SK-N-SH (cell line): Measurements from ENCODE around the gene MIER1. TPM values are rescaled to one million over a fixed set of nuclear protein-coding genes. Genes with fewer than 3 reads are reported as not detected.

ENCODE experiments used
- CTCF ChIA-PET: fragments of 300-600, 350-600 bp; formaldehyde crosslinking; extraction: SDS; loops from one replicate; lab custom pipeline; 2021; lab: Yijun Ruan, JAX
- POLR2A ChIA-PET: fragments of 350-600 bp; sonication (Branson Sonifier 250); formaldehyde crosslinking; extraction: SDS; loops from one replicate; lab custom pipeline; 2020; ENCODE audit warnings: antibody characterized with exemption, inconsistent platforms; lab: Yijun Ruan, JAX
- DNase-seq: peaks from one replicate; pipeline ENCODE4 v3.0.0; 2012
- H2AFZ ChIP-seq: fragments of 200-600 bp; sonication (generic); 2 replicates; pipeline ENCODE4 v1.8.1; 2016; ENCODE audit warnings: antibody characterized with exemption, mild to moderate bottlenecking, low read depth
- H3F3A ChIP-seq: fragments of 200-600 bp; sonication (generic); replicated peaks from 2 replicates; pipeline ENCODE3; 2016; ENCODE audit warnings: antibody characterized with exemption, mild to moderate bottlenecking; ENCODE audit not compliant: insufficient read depth
- H3K27ac ChIP-seq, 2 experiments: fragments of 200-500 bp in 1 of 2; fragments of 200-600 bp in 1 of 2; sonication (Bioruptor generic) in 1 of 2; sonication (generic), shearing (Covaris generic) in 1 of 2; 2 replicates each; pipeline versions ENCODE4 v1.5.1 to v1.6.1; 2014 to 2016; ENCODE audit warnings: low read depth in 2 of 2, inconsistent platforms in 1 of 2, low read length in 1 of 2, mild to moderate bottlenecking in 1 of 2, mixed read lengths in 1 of 2
- H3K27me3 ChIP-seq: fragments of 200-600 bp; sonication (generic), shearing (Covaris generic); 2 replicates; pipeline ENCODE4 v1.6.1; 2016; ENCODE audit warnings: mixed run types; ENCODE audit not compliant: insufficient read depth
- H3K36me3 ChIP-seq, 2 experiments: fragments of 200-500 bp in 1 of 2; fragments of 200-600 bp in 1 of 2; sonication (Bioruptor generic) in 1 of 2; sonication (generic) in 1 of 2; replicated peaks in 1 of 2; 2 replicates each; pipeline versions ENCODE3 to v1.5.1; 2014 to 2016; ENCODE audit warnings: low read length in 1 of 2, mild to moderate bottlenecking in 1 of 2; ENCODE audit not compliant: insufficient read depth in 2 of 2, control insufficient read depth in 1 of 2
- H3K4me1 ChIP-seq, 2 experiments: fragments of 200-500 bp in 1 of 2; fragments of 200-600 bp in 1 of 2; sonication (Bioruptor generic) in 1 of 2; sonication (generic), shearing (Covaris generic) in 1 of 2; 2 replicates each; pipeline versions ENCODE4 v1.5.1 to v1.6.1; 2014 to 2016; ENCODE audit warnings: low read depth in 1 of 2, low read length in 1 of 2, mixed run types in 1 of 2; ENCODE audit not compliant: insufficient read depth in 2 of 2, control insufficient read depth in 1 of 2
- H3K4me2 ChIP-seq: fragments of 200-600 bp; sonication (generic), shearing (Covaris generic); 2 replicates; pipeline ENCODE4 v1.6.1; 2017; ENCODE audit warnings: mixed run types
- H3K4me3 ChIP-seq, 2 experiments: fragments of 200-500 bp in 1 of 2; fragments of 200-600 bp in 1 of 2; sonication (Bioruptor generic) in 1 of 2; sonication (generic), shearing (Covaris generic) in 1 of 2; 2 replicates each; pipeline versions ENCODE4 v1.5.1 to v1.8.1; 2014 to 2016; ENCODE audit warnings: low read depth in 2 of 2, inconsistent platforms in 1 of 2, low read length in 1 of 2, mild to moderate bottlenecking in 1 of 2, mixed read lengths in 1 of 2, moderate library complexity in 1 of 2
- H3K79me2 ChIP-seq: fragments of 200-600 bp; sonication (generic); 2 replicates; pipeline ENCODE4 v1.8.1; 2017; ENCODE audit warnings: mild to moderate bottlenecking; ENCODE audit not compliant: insufficient read depth
- H3K9ac ChIP-seq: fragments of 200-600 bp; sonication (generic); 2 replicates; pipeline ENCODE4 v1.6.1; 2017; ENCODE audit warnings: mixed run types
- H3K9me2 ChIP-seq: fragments of 200-600 bp; sonication (generic); 2 replicates; pipeline ENCODE4 v1.6.1; 2017; ENCODE audit warnings: mixed run types
- H3K9me3 ChIP-seq: fragments of 200-600 bp; sonication (generic); 2 replicates; pipeline ENCODE4 v1.6.1; 2017; ENCODE audit warnings: mixed run types, mild to moderate bottlenecking, moderate library complexity
- H4K20me1 ChIP-seq: fragments of 200-600 bp; sonication (generic); 2 replicates; pipeline ENCODE4 v1.6.1; 2017; ENCODE audit warnings: mild to moderate bottlenecking, mixed run types; ENCODE audit not compliant: insufficient read depth
- CHD2 ChIP-seq: fragments of 150-350 bp; IDR thresholded peaks from 2 replicates; pipeline ENCODE4 v1.6.1; 2018; ENCODE audit warnings: low read length; ENCODE audit not compliant: partially characterized antibody
- ELF1 ChIP-seq: IDR thresholded peaks from 2 replicates; pipeline ENCODE4 v1.4.0; 2012
- EP300 ChIP-seq, 2 experiments: IDR thresholded peaks; 2 replicates each; pipeline versions ENCODE4 v1.4.0 to v1.6.1; 2012; ENCODE audit warnings: borderline replicate concordance in 1 of 2, low read depth in 1 of 2, low read length in 1 of 2
- FOSL2 ChIP-seq: IDR thresholded peaks from 2 replicates; pipeline ENCODE4 v1.4.0; 2012; ENCODE audit warnings: low read depth, mild to moderate bottlenecking, moderate library complexity, borderline replicate concordance
- GATA2 ChIP-seq: sonication (generic); formaldehyde crosslinking; IDR thresholded peaks from 2 replicates; pipeline ENCODE4 v1.5.0; 2020; ENCODE audit warnings: mild to moderate bottlenecking, missing genetic modification reagents
- IRF3 ChIP-seq: fragments of 150-350 bp; IDR thresholded peaks from 2 replicates; pipeline ENCODE4 v1.6.1; 2016; ENCODE audit warnings: mild to moderate bottlenecking, low read depth, low read length
- JUND ChIP-seq: IDR thresholded peaks from 2 replicates; pipeline ENCODE4 v1.4.0; 2012
- MAX ChIP-seq: IDR thresholded peaks from 2 replicates; pipeline ENCODE4 v1.4.0; 2012; ENCODE audit warnings: low read depth
- RAD21 ChIP-seq: IDR thresholded peaks from 2 replicates; pipeline ENCODE4 v1.6.1; 2012; ENCODE audit warnings: mild to moderate bottlenecking, low read length
- RCOR1 ChIP-seq: fragments of 150-350 bp; IDR thresholded peaks from 2 replicates; pipeline ENCODE4 v1.6.1; 2017; ENCODE audit warnings: antibody characterized with exemption, low read length
- REST ChIP-seq: IDR thresholded peaks from 2 replicates; pipeline ENCODE4 v1.6.1; 2012; ENCODE audit warnings: mild to moderate bottlenecking, low read depth, low read length, moderate library complexity
- SIN3A ChIP-seq: IDR thresholded peaks from 2 replicates; pipeline ENCODE4 v1.6.1; 2012; ENCODE audit warnings: low read depth, mild to moderate bottlenecking, low read length, moderate library complexity, borderline replicate concordance
- TAF1 ChIP-seq: IDR thresholded peaks from 2 replicates; pipeline ENCODE4 v1.6.1; 2012; ENCODE audit warnings: low read depth, mild to moderate bottlenecking, low read length, moderate library complexity, borderline replicate concordance
- TCF12 ChIP-seq: IDR thresholded peaks from 2 replicates; pipeline ENCODE4 v1.4.0; 2012
- YY1 ChIP-seq: IDR thresholded peaks from 2 replicates; pipeline ENCODE4 v1.4.0; 2012; ENCODE audit warnings: low read depth, mild to moderate bottlenecking
- ZBTB33 ChIP-seq: IDR thresholded peaks from 2 replicates; pipeline ENCODE4 v1.4.0; 2012; ENCODE audit warnings: low read depth, borderline replicate concordance
- WGBS: methylation state at CpG from one replicate; pipeline ENCODE4 v1.1.6; 2017; ENCODE audit warnings: low lambda C conversion rate; 5-methylcytosine and 5-hydroxymethylcytosine counted together
- polyA plus RNA-seq, 3 experiments: library from polyadenylated mRNA; depleted of rRNA; stranded (reverse); fragments of >200 nt; gene quantifications; 2 replicates each; pipeline ENCODE4 v1.2.3, GENCODE V29; 2012

The MIER1 gene
- polyA plus RNA-seq, 1 of the 3 experiments (the other 2 are of a cell fraction), result 4.4 TPM

GRCh38 chr1:66916320-66916719, 8.5 kb upstream of the MIER1 start:
- H2AFZ ChIP-seq, result no peak overlapping the region
- peak overlapping the region in 1 of 2 experiments; percentile 39; a peak in 1 of 4 replicates for H3K27ac ChIP-seq
- WGBS, result 43% methylated on average over 2 of the region's 2 CpGs
- ChIA-PET CTCF (no interaction called here), POLR2A (interaction anchor here (1.7 kb wide), 1 partner anchor 9 kb away, joined by 4 read pairs; the partner anchor contains the start of genes DNAI4 and MIER1)
- peaks cover 4 to 14% of the 10 kb centered on the region in 2 experiments for H3K36me3 ChIP-seq
- H3K9me3 ChIP-seq, result no peaks in the 10 kb centered on the region
- H3K4me2 ChIP-seq, result no peak overlapping the region
- H4K20me1 ChIP-seq, result no peaks in the 10 kb centered on the region
- no peak for TF ChIP-seq SIN3A
- TF ChIP-seq EP300 (IDR thresholded peaks at IDR 0.05; ENCODE audit: borderline replicate concordance in 1 of 2, low read depth in 1 of 2, low read length in 1 of 2), result peak in 1 of 2 experiments; percentile 81; a peak in 2 of 4 replicates
- no peak for TF ChIP-seq MAX
- peak; percentile 63; the same call in 1 of the 2 replicates for TF ChIP-seq RCOR1
- TF ChIP-seq CHD2, result peak; percentile 67
- TF ChIP-seq GATA2 (CRISPR knock-in tag), result peak; percentile 96
- H3K9me2 ChIP-seq, result no peaks in the 10 kb centered on the region
- no peaks in the 10 kb centered on the region for H3K27me3 ChIP-seq
- 0 out of 2 replicates have a peak, but pooled peaks cover 4% of the 10 kb centered on the region for H3K79me2 ChIP-seq
- H3F3A ChIP-seq, result peaks cover 11% of the 10 kb centered on the region
- no peak overlapping the region for H3K9ac ChIP-seq
- no peaks in the 10 kb centered on the region; a peak in 1 of 4 replicates for H3K4me1 ChIP-seq
- H3K4me3 ChIP-seq, result no peak overlapping the region
- DNase-seq, result peak; percentile 42

GRCh38 chr1:66917476-66917875, 7.3 kb upstream of the MIER1 start:
- Histone ChIP-seq H3K27me3 (no peaks in the 10 kb centered on the region), H3K4me1 (no peaks in the 10 kb centered on the region; a peak in 1 of 4 replicates), H3F3A (peaks cover 11% of the 10 kb centered on the region), H3K79me2 (peaks cover 13% of the 10 kb centered on the region; the same call in 1 of the 2 replicates), H3K36me3 (peaks cover 4 to 14% of the 10 kb centered on the region in 2 experiments), H4K20me1 (no peaks in the 10 kb centered on the region), H3K27ac (no peak overlapping the region), H3K4me3 (no peak overlapping the region), H3K9ac (no peak overlapping the region), H2AFZ (no peak overlapping the region), H3K4me2 (no peak overlapping the region), H3K9me3 (no peaks in the 10 kb centered on the region), H3K9me2 (no peaks in the 10 kb centered on the region)
- WGBS, result 100% methylated on average over 1 of the region's 1 CpG
- ChIA-PET CTCF (interaction anchor here (1.5 kb wide), 1 partner anchor 79 kb away, joined by 4 read pairs; no protein-coding TSS in a partner anchor), POLR2A (no interaction called here)
- DNase-seq, result no peak
- TF ChIP-seq FOSL2 (no peak), ELF1 (no peak)
- TF ChIP-seq, all 33 proteins: peak for 0

- H3K27me3 ChIP-seq, result no peaks in the 10 kb centered on the region
- TF ChIP-seq IRF3 (no peak), JUND (no peak), RAD21 (no peak), TCF12 (no peak), ZBTB33 (no peak), YY1 (no peak), REST (no peak), TAF1 (no peak)
Observed at GRCh38 chr1:66919063-66919462, 5.7 kb upstream of the MIER1 start.

More at GRCh38 chr1:66919063-66919462, 5.7 kb upstream of the MIER1 start:
- Histone ChIP-seq H3K4me1 (peaks cover 7 to 9% of the 10 kb centered on the region in 2 experiments; a peak in 2 of 4 replicates), H3K4me2 (no peak overlapping the region), H2AFZ (no peak overlapping the region), H4K20me1 (no peaks in the 10 kb centered on the region), H3K79me2 (peaks cover 29% of the 10 kb centered on the region), H3K36me3 (peaks cover 4 to 14% of the 10 kb centered on the region in 2 experiments), H3K4me3 (no peak overlapping the region), H3K9me2 (no peaks in the 10 kb centered on the region), H3K27ac (no peak overlapping the region), H3F3A (peaks cover 11% of the 10 kb centered on the region), H3K9ac (no peak overlapping the region), H3K9me3 (no peaks in the 10 kb centered on the region)
- 100% methylated on average over 1 of the region's 1 CpG for WGBS
- ChIA-PET POLR2A (no interaction called here), CTCF (interaction anchor here (0.6 to 2.7 kb wide), 2 partner anchors 11 to 295 kb away, joined by 3 to 8 read pairs; no protein-coding TSS in a partner anchor)
- DNase-seq, result no peak
